ENCODE results near the gene HCFC1. TPM values are rescaled to one million over a fixed set of nuclear protein-coding genes. Genes with fewer than 3 reads are reported as not detected.

The HCFC1 gene
- total and polyA plus RNA-seq, 3 donors from 2014 or later: 32.3 to 115 (median 102) TPM

GRCh38 chrX:153909024-153909979 lies 62.3 kb downstream of the HCFC1 start:
- WGBS, 2 donors: 85% methylated on average over 23 of the region's 37 CpGs; no CpG with 5 or more reads in 1 of the 2 donors
- Histone ChIP-seq H3K4me1 (no peaks in the 10 kb centered on the region), H3K4me3 (no peak overlapping the region), H3K27me3 (no peaks in the 10 kb centered on the region), H3K27ac (no peak overlapping the region), H3K36me3 (ENCODE audit: low read depth, missing control alignments) (no peaks in the 10 kb centered on the region), H3K9me3 (no peaks in the 10 kb centered on the region)
- DNase-seq: no peak
- intact Hi-C loops (cut with DNase I; ENCODE audit: low total_unique reads): no loop called here
- no peak for TF ChIP-seq POLR2A (IDR thresholded peaks at IDR 0.05)
- no peak for TF ChIP-seq CTCF (IDR thresholded peaks at IDR 0.05)

GRCh38 chrX:153908219-153908860 lies 63.3 kb downstream of the HCFC1 start:
- Histone ChIP-seq H3K27ac (no peak overlapping the region), H3K27me3 (no peaks in the 10 kb centered on the region), H3K36me3 (ENCODE audit: low read depth, missing control alignments) (no peaks in the 10 kb centered on the region), H3K4me1 (no peaks in the 10 kb centered on the region), H3K9me3 (no peaks in the 10 kb centered on the region), H3K4me3 (no peak overlapping the region)
- 94 to 99% methylated on average over 12 to 23 of the region's 23 CpGs for WGBS, 2 donors
- no peak for TF ChIP-seq POLR2A (IDR thresholded peaks at IDR 0.05)
- DNase-seq: no peak
- intact Hi-C loops (cut with DNase I; ENCODE audit: low total_unique reads): no loop called here

GRCh38 chrX:153907456-153907855 lies 64.2 kb downstream of the HCFC1 start:
- Histone ChIP-seq H3K4me1 (no peaks in the 10 kb centered on the region), H3K9me3 (no peaks in the 10 kb centered on the region), H3K27me3 (no peaks in the 10 kb centered on the region), H3K4me3 (no peak overlapping the region), H3K27ac (no peak overlapping the region), H3K36me3 (ENCODE audit: low read depth, missing control alignments) (no peaks in the 10 kb centered on the region)
- TF ChIP-seq POLR2A (IDR thresholded peaks at IDR 0.05) (no peak), CTCF (IDR thresholded peaks at IDR 0.05) (no peak)
- intact Hi-C loops (cut with DNase I; ENCODE audit: low total_unique reads): no loop called here
- WGBS, 2 donors: 93 to 100% methylated on average over 5 to 11 of the region's 12 CpGs
- no peak for DNase-seq

- H3K4me1 ChIP-seq: no peaks in the 10 kb centered on the region
- no peak for DNase-seq
- H3K4me3 ChIP-seq: no peak overlapping the region
- no peaks in the 10 kb centered on the region for H3K27me3 ChIP-seq
- intact Hi-C loops (cut with DNase I; ENCODE audit: low total_unique reads): no loop called here
- H3K9me3 ChIP-seq: no peaks in the 10 kb centered on the region
- no peak for TF ChIP-seq POLR2A (IDR thresholded peaks at IDR 0.05)
- TF ChIP-seq CTCF (IDR thresholded peaks at IDR 0.05): no peak
- H3K27ac ChIP-seq: no peak overlapping the region
- WGBS, 2 donors: 88% methylated on average over 15 of the region's 27 CpGs; no CpG with 5 or more reads in 1 of the 2 donors
- no peaks in the 10 kb centered on the region for H3K36me3 ChIP-seq (ENCODE audit: low read depth, missing control alignments)
These were observed 65.3 kb downstream of the HCFC1 start for GRCh38 chrX:153906126-153906917.

Data from testis (tissue), 3 donors.